ENCODE data around the gene ZSCAN20.

- TF ChIP-seq CTCF (IDR thresholded peaks at IDR 0.05) (no peak), EP300 (IDR thresholded peaks at IDR 0.05) (no peak), POLR2AphosphoS5 (IDR thresholded peaks at IDR 0.05) (no peak), POLR2A (IDR thresholded peaks at IDR 0.05) (no peak)
These were observed 59.8 kb downstream of the ZSCAN20 start for GRCh38 chr1:33532250-33532649.
